Transverse colon (tissue), 4 donors: ENCODE measurements around the gene SORCS3. TPM values are rescaled to one million over a fixed set of nuclear protein-coding genes. Genes with fewer than 3 reads are reported as not detected.

Source experiments
- DNase-seq: peaks from one replicate; pipeline ENCODE4 v3.0.0-alpha.2; 2019
- H3K27ac ChIP-seq, 4 donors: fragments of 200-600 bp; sonication (generic); 2 replicates each; pipeline ENCODE4 v1.5.1; 2016 to 2018; ENCODE audit warnings: inconsistent platforms in 4 of 4
- H3K27me3 ChIP-seq: fragments of 200-600 bp; sonication (generic); 2 replicates; pipeline ENCODE4 v1.5.1; 2017; ENCODE audit warnings: inconsistent platforms
- H3K36me3 ChIP-seq, 4 donors: fragments of 200-600 bp; sonication (generic); 2 replicates each; pipeline ENCODE4 v1.5.1; 2017 to 2019; ENCODE audit warnings: inconsistent platforms in 4 of 4
- H3K4me1 ChIP-seq, 4 donors: fragments of 200-600 bp; sonication (generic); 2 replicates each; pipeline ENCODE4 v1.5.1; 2017 to 2020; ENCODE audit warnings: inconsistent platforms in 4 of 4
- H3K4me3 ChIP-seq, 4 donors: fragments of 200-600 bp; sonication (generic); 1 replicate in 1 of 4; 2 replicates in 3 of 4; pipeline versions ENCODE4 v1.5.1 to v1.6.1; 2017 to 2019; ENCODE audit warnings: inconsistent platforms in 4 of 4
- H3K9me3 ChIP-seq, 2 donors: fragments of 200-600 bp; sonication (generic); 2 replicates each; pipeline ENCODE4 v1.5.1; 2017 to 2019; ENCODE audit warnings: inconsistent platforms in 2 of 2
- CTCF ChIP-seq, 5 experiments: fragments of 200-600 bp in 3 of 5; fragments of 450-650 bp in 2 of 5; sonication (generic) in 3 of 5; IDR thresholded peaks; 1 replicate in 2 of 5; 2 replicates in 3 of 5; pipeline ENCODE4 v1.5.1; 2016 to 2017; ENCODE audit warnings: antibody characterized with exemption in 5 of 5, inconsistent platforms in 3 of 5, mild to moderate bottlenecking in 2 of 5, moderate library complexity in 1 of 5
- EP300 ChIP-seq: sonication (generic); formaldehyde crosslinking; IDR thresholded peaks from one replicate; pipeline ENCODE4 v1.6.1; 2017; ENCODE audit warnings: antibody characterized with exemption, low read depth
- POLR2A ChIP-seq: fragments of 450-650 bp; IDR thresholded peaks from one replicate; pipeline ENCODE4 v1.6.1; 2016; ENCODE audit warnings: antibody characterized with exemption, mild to moderate bottlenecking, moderate library complexity
- POLR2AphosphoS5 ChIP-seq, 3 donors: sonication (generic); formaldehyde crosslinking; IDR thresholded peaks; one replicate each; pipeline ENCODE4 v1.6.1; 2016; ENCODE audit warnings: antibody characterized with exemption in 3 of 3
- WGBS, 2 donors: methylation state at CpG; one replicate each; pipeline ENCODE4 v1.1.5; 2018; ENCODE audit warnings: low coverage in 1 of 2; 5-methylcytosine and 5-hydroxymethylcytosine counted together
- in situ Hi-C, 4 donors: fragments of 200-750 bp; cut with MboI; loops; one replicate each; pipeline versions ENCODE4 v1.15.0 to v1.15.1; 2017; ENCODE audit warnings: low sequenced_read_pairs in 3 of 4, low pct_ligation_motif_present in 1 of 4, low pct_unique_long_range_greater_than_20kb in 1 of 4
- intact Hi-C: fragments of 100-400 bp; cut with DNase I; formaldehyde crosslinking; loops from one replicate; pipeline ENCODE4 v1.15.1; 2023; ENCODE audit warnings: low total_unique reads
- total RNA-seq, 4 donors: library from RNA; depleted of rRNA; stranded (reverse); fragments of >200 nt; gene quantifications; one replicate each; pipeline ENCODE4 v1.1.0, GENCODE V29; 2016

The SORCS3 gene
- total RNA-seq, 4 donors from 2014 or later = 0.14 to 0.32 TPM; not detected in 2

- WGBS, 2 donors = 40 to 60% methylated on average over 3 to 4 of the region's 4 CpGs
- in situ Hi-C loops = no loop called here
- no peak overlapping the region for H3K27ac ChIP-seq
- no peaks in the 10 kb centered on the region for H3K9me3 ChIP-seq
- H3K27me3 ChIP-seq = no peaks in the 10 kb centered on the region
- TF ChIP-seq CTCF (IDR thresholded peaks at IDR 0.05) = no peak
- TF ChIP-seq POLR2A = no peak
- no peak for TF ChIP-seq POLR2AphosphoS5 (IDR thresholded peaks at IDR 0.05)
- no peak for TF ChIP-seq EP300
- no peak for DNase-seq
- H3K4me3 ChIP-seq = no peak overlapping the region
- H3K4me1 ChIP-seq = no peaks in the 10 kb centered on the region
- H3K36me3 ChIP-seq = no peaks in the 10 kb centered on the region
- intact Hi-C loops = no loop called here
These were observed 520.7 kb downstream of the SORCS3 start for GRCh38 chr10:105161767-105162166.

- Histone ChIP-seq H3K4me3 (no peak overlapping the region), H3K27ac (no peak overlapping the region), H3K36me3 (no peaks in the 10 kb centered on the region), H3K9me3 (no peaks in the 10 kb centered on the region), H3K27me3 (no peaks in the 10 kb centered on the region), H3K4me1 (no peaks in the 10 kb centered on the region)
- in situ Hi-C loops (no loop called here), intact Hi-C loops (no loop called here)
- no peak for TF ChIP-seq POLR2A
- no peak for TF ChIP-seq POLR2AphosphoS5 (IDR thresholded peaks at IDR 0.05)
- no peak for TF ChIP-seq CTCF (IDR thresholded peaks at IDR 0.05)
- no peak for TF ChIP-seq EP300
- no peak for DNase-seq
- WGBS, 2 donors = 60 to 68% methylated on average over 1 of the region's 1 CpG
These were observed 529.4 kb downstream of the SORCS3 start for GRCh38 chr10:105170521-105170920.

GRCh38 chr10:105171945-105172344 is 530.9 kb downstream of the SORCS3 start:
- WGBS, 2 donors = 82 to 88% methylated on average over 3 of the region's 3 CpGs
- DNase-seq = no peak
- no peaks in the 10 kb centered on the region for H3K4me1 ChIP-seq
- in situ Hi-C loops (no loop called here), intact Hi-C loops (no loop called here)
- no peaks in the 10 kb centered on the region for H3K9me3 ChIP-seq
- H3K4me3 ChIP-seq = no peak overlapping the region
- no peaks in the 10 kb centered on the region for H3K36me3 ChIP-seq
- H3K27me3 ChIP-seq = no peaks in the 10 kb centered on the region
- no peak for TF ChIP-seq POLR2AphosphoS5 (IDR thresholded peaks at IDR 0.05)
- TF ChIP-seq POLR2A = no peak
- no peak for TF ChIP-seq CTCF (IDR thresholded peaks at IDR 0.05)
- no peak for TF ChIP-seq EP300
- H3K27ac ChIP-seq = no peak overlapping the region

GRCh38 chr10:105181626-105182025 is 540.5 kb downstream of the SORCS3 start:
- Histone ChIP-seq H3K4me1 (no peaks in the 10 kb centered on the region), H3K27me3 (no peaks in the 10 kb centered on the region), H3K36me3 (no peaks in the 10 kb centered on the region), H3K27ac (no peak overlapping the region), H3K9me3 (no peaks in the 10 kb centered on the region), H3K4me3 (no peak overlapping the region)
- TF ChIP-seq POLR2A (no peak), CTCF (IDR thresholded peaks at IDR 0.05) (no peak), EP300 (no peak), POLR2AphosphoS5 (IDR thresholded peaks at IDR 0.05) (no peak)
- in situ Hi-C loops (no loop called here), intact Hi-C loops (no loop called here)
- DNase-seq = no peak
